ENCODE results near the gene KIF18B.

- no peak for TF ChIP-seq CTCF (conservative IDR thresholded peaks at IDR 0.05; ENCODE audit: low read length)
- no peak for TF ChIP-seq EZH2phosphoT487 (IDR thresholded peaks at IDR 0.05; ENCODE audit: borderline replicate concordance, low read depth, low read length)
These were observed 20.9 kb upstream of the KIF18B start, which contains the start of gene C1QL1 for GRCh38 chr17:44968225-44969143.

Data from OCI-LY7 (cell line).